AG04449 (cell line): Measurements from ENCODE around the gene HM13.

Experiments
- CTCF ChIA-PET: fragments of 350-600 bp; formaldehyde crosslinking; extraction: SDS; loops from one replicate; lab custom pipeline; 2021; ENCODE audit warnings: antibody characterized with exemption; lab: Yijun Ruan, JAX
- POLR2A ChIA-PET: fragments of 400-600, 350-600 bp; formaldehyde crosslinking; extraction: SDS; loops from one replicate; lab custom pipeline; 2020; ENCODE audit warnings: antibody characterized with exemption, inconsistent platforms; lab: Yijun Ruan, JAX
- DNase-seq: peaks from one replicate; pipeline ENCODE4 v3.0.0-alpha.2; 2010; ENCODE audit warnings: low read depth, low spot score
- H3K4me3 ChIP-seq: 2 replicates; pipeline ENCODE4 v1.5.1; 2011; ENCODE audit warnings: low read depth, mild to moderate bottlenecking, control low read depth, low read length
- TF ChIP-seq, protein P1 (sequence below): IDR thresholded peaks from one replicate; pipeline ENCODE4 v1.5.1; 2011; ENCODE audit warnings: mild to moderate bottlenecking, moderate library complexity, low read length, control low read depth, inconsistent platforms; ENCODE audit not compliant: insufficient read depth; ENCODE audit errors: missing control alignments

HM13 gene

DNA sequence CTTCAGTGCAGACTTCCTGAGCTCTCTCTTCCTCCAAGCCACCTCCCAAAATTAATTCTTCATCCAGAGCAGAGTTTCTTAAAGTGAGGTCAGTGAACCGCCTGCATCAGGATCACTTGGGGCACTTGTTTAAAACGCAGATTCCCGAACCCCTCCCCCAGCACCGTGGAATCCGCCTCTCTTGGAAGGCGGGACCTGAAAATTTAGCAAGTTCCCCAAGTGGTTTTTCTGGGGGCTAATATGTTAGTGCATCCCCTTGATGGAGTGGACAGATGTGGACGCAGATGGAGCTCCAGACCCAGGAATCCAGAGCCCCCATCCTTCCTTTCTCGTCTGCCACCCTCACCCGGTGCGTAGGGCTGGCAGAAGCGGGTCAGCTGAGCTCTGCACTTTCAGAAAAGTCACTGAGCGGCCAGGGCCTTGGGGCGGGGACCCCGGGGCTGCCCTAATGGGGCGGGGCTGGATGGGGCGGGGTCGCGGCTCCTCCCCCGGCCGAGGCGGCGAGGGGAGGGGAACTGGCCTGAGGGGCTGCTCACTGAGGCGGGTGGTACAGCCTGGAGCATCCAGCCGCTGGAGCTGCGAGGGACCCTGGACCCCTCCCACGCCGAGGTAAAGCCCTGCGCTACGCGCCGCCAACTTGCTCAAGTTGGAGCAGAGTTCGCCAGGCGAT, 39.3 kb upstream of the HM13 start, which contains the start of the genes DEFB124 and REM1:
TSS of gene DEFB124 (minus strand) at position 370 of the 670 bp plus-strand sequence. CDS start 2,114 bp downstream, outside the sequence.
TSS of gene REM1 (plus strand) at position 531 of the 670 bp plus-strand sequence. CDS start 1,158 bp downstream, outside the sequence.
- no peak for DNase-seq
- TF ChIP-seq, protein P1, sequence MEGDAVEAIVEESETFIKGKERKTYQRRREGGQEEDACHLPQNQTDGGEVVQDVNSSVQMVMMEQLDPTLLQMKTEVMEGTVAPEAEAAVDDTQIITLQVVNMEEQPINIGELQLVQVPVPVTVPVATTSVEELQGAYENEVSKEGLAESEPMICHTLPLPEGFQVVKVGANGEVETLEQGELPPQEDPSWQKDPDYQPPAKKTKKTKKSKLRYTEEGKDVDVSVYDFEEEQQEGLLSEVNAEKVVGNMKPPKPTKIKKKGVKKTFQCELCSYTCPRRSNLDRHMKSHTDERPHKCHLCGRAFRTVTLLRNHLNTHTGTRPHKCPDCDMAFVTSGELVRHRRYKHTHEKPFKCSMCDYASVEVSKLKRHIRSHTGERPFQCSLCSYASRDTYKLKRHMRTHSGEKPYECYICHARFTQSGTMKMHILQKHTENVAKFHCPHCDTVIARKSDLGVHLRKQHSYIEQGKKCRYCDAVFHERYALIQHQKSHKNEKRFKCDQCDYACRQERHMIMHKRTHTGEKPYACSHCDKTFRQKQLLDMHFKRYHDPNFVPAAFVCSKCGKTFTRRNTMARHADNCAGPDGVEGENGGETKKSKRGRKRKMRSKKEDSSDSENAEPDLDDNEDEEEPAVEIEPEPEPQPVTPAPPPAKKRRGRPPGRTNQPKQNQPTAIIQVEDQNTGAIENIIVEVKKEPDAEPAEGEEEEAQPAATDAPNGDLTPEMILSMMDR = no peak
- H3K4me3 ChIP-seq = no peak within 1 kb of the TSS
- ChIA-PET POLR2A (no interaction called here), CTCF (interaction anchor here (0.9 to 7.9 kb wide), 3 partner anchors 14 to 29 kb away, joined by 3 to 41 read pairs (median 18); no protein-coding TSS in a partner anchor)

DNA sequence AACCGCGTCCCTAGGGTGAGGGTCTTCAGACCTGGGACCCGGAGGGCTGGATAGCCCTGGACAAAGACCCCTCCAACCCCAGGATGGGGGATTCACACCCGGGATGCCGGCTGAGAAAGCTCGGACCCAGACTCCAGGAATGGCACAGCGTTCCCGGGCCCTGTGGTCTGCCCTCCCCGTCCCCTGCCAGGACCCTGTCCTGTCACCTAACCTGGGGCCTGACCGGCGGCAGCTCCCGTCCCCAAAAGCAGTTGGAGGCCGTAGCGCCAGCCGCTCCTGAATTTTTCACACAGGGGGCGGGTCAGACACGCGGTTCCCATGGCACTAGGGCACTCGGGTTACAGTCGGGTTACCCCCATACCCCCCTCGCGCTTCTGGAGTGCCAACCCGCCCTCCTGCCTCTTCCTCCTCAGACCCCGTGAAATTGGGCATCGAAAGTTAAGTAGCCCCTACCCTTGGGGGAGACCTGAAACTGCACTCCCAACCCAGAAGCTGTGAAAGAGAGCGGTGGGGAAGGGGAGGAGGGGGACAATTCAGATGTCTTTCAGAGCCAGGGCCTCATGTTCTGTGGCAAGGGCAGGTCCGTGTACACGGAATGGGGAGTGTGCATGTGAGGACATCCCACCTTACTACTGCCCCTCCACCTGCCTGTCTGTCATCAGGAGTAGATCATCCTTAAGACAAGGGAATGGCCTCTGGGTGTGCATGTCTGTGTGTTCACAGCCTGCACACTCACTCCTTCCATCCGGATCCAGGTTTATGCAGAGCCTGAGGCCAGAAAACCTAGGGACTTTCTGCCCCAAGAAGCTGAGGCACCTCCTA, 38.6 kb upstream of the HM13 start:
- no peak for DNase-seq
- TF ChIP-seq, protein P1 = no peak
- ChIA-PET CTCF (interaction anchor here (0.9 to 7.9 kb wide), 2 partner anchors 15 to 28 kb away, joined by 3 to 41 read pairs; no protein-coding TSS in a partner anchor), POLR2A (no interaction called here)
- H3K4me3 ChIP-seq = no peak overlapping the region

DNA sequence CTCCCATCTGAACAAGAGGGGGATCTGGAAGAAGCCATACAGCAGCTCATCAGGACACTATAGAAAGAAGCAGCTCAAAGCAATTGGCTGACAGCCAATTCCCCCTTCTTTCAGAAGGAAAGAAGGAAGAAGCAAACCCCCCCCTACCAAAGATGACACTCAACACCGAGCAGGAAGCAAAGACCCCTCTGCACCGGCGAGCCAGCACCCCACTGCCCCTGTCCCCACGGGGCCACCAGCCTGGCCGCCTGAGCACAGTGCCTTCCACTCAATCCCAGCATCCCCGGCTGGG, 38.0 kb upstream of the HM13 start:
- ChIA-PET CTCF (interaction anchor here (7.9 kb wide), 1 partner anchor 27 kb away, joined by 41 read pairs; no protein-coding TSS in a partner anchor), POLR2A (no interaction called here)
- TF ChIP-seq, protein P1 = no peak
- DNase-seq = no peak
- no peak overlapping the region for H3K4me3 ChIP-seq

DNA sequence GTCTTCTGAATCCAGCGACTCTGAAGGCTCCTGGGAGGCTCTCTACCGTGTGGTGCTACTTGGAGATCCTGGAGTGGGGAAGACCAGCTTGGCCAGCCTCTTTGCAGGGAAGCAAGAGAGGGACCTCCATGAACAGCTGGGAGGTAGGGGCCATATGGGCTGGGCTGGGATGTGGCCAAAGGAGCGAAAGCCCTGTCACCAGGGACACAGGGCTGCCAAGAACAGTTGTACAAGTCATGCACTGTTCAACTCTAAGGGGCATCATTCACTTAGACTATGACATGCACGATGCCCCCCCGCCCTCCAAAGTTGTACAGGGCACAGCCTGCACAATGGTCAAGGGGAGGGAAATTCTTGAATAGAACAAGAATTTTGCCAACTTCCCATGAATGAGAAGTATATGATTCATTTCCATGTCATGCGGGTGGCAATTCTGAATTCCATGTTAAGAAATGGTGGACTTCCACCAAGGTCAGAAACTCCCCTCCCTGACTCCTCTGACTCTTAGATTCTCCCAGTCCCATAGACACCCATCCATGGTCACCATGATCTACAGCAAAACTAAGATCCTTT, 37.5 kb upstream of the HM13 start:
- no peak overlapping the region for H3K4me3 ChIP-seq
- POLR2A ChIA-PET = no interaction called here
- CTCF ChIA-PET = interaction anchor here (7.9 kb wide), 1 partner anchor 27 kb away, joined by 41 read pairs; no protein-coding TSS in a partner anchor
- no peak for DNase-seq
- TF ChIP-seq, protein P1 = no peak

DNA sequence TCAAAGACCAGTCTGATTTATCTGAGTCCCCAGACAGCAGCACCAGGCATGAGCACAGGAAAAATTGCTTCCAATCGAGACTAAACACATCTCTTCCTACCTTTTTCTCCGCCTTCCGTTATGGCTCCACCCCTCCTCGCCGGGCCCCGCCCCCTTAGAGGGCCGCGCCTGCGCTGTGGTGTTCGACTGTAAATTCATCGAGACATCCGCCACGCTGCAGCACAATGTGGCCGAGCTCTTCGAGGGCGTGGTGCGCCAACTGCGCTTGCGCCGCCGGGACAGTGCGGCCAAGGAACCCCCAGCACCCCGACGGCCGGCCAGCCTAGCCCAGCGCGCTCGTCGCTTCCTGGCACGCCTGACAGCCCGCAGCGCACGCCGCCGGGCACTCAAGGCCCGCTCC, 30.2 kb upstream of the HM13 start:
- ChIA-PET CTCF (interaction anchor here (0.7 to 1.9 kb wide), 4 partner anchors 19 to 129 kb away, joined by 3 to 11 read pairs (median 4); no protein-coding TSS in a partner anchor), POLR2A (no interaction called here)
- TF ChIP-seq, protein P1 = no peak
- no peak overlapping the region for H3K4me3 ChIP-seq
- no peak for DNase-seq
